NCI-H1694 (cell line): Measurements from ENCODE around the gene ARFGAP1.

Source experiments
- DNase-seq: peaks from one replicate; lab custom pipeline; 2025; lab: John Stamatoyannopoulos, UW

Gene ARFGAP1

GRCh38 chr20:63279931-63280330, 7.3 kb downstream of the ARFGAP1 start:
- DNase-seq = no peak

- no peak for DNase-seq
Observed at GRCh38 chr20:63280371-63280770, 7.8 kb downstream of the ARFGAP1 start.

GRCh38 chr20:63280929-63281545, 8.4 kb downstream of the ARFGAP1 start:
- no peak for DNase-seq

GRCh38 chr20:63281742-63282665, 9.4 kb downstream of the ARFGAP1 start:
- DNase-seq = no peak

- no peak for DNase-seq
Observed at GRCh38 chr20:63282946-63283345, 10.3 kb downstream of the ARFGAP1 start.

- DNase-seq = no peak
Observed at GRCh38 chr20:63283397-63284082, 10.9 kb downstream of the ARFGAP1 start.

GRCh38 chr20:63284083-63284440, 11.4 kb downstream of the ARFGAP1 start:
- DNase-seq = no peak

- no peak for DNase-seq
Observed at GRCh38 chr20:63284544-63284949, 11.9 kb downstream of the ARFGAP1 start.

- DNase-seq = no peak
Observed at GRCh38 chr20:63284981-63285524, 12.4 kb downstream of the ARFGAP1 start.

GRCh38 chr20:63285636-63286615, 13.3 kb downstream of the ARFGAP1 start:
- no peak for DNase-seq

GRCh38 chr20:63286781-63287696, 14.4 kb downstream of the ARFGAP1 start:
- DNase-seq = no peak

GRCh38 chr20:63287697-63288580, 15.3 kb downstream of the ARFGAP1 start:
- no peak for DNase-seq

- no peak for DNase-seq
Observed at GRCh38 chr20:63288581-63289251, 16.1 kb downstream of the ARFGAP1 start.

- no peak for DNase-seq
Observed at GRCh38 chr20:63289311-63290135, 16.9 kb downstream of the ARFGAP1 start.

GRCh38 chr20:63290136-63290676, 17.6 kb downstream of the ARFGAP1 start:
- DNase-seq = no peak

GRCh38 chr20:63290677-63291472, 18.3 kb downstream of the ARFGAP1 start:
- no peak for DNase-seq

GRCh38 chr20:63291811-63292210, 19.2 kb downstream of the ARFGAP1 start:
- no peak for DNase-seq
